Sciatic nerve (tissue), 2 donors: ENCODE results near the gene CIRBP. TPM values are rescaled to one million over a fixed set of nuclear protein-coding genes. Genes with fewer than 3 reads are reported as not detected.

Experiments
- ATAC-seq: fragments of 200-7000 bp; cut with Tn5 transposase; one replicate; pipeline ENCODE4 v1.9.1; 2020; ENCODE audit warnings: mild to moderate bottlenecking, moderate library complexity
- DNase-seq: peaks from one replicate; pipeline ENCODE4 v3.0.0-alpha.2; 2020; ENCODE audit warnings: low spot score
- intact Hi-C: fragments of 100-400 bp; cut with DNase I; formaldehyde crosslinking; loops from one replicate; pipeline ENCODE4 v1.14.2; 2022
- total RNA-seq: library from RNA; stranded (reverse); fragmentation: NEBNext Ultra II Directional; extraction: Animal tissue kit (Norgen Biotek cat#: 25700); gene quantifications from one replicate; pipeline ENCODE4 v1.2.1, GENCODE V29; 2021
- donor health status: DM: no; HTN: no; CAD: no.
- donor health status: DM: no; HTN: no; CAD: no.

The CIRBP gene
- 550 TPM for total RNA-seq

GRCh38 chr19:1269065-1269477 is at the start of gene CIRBP:
CIRBP (plus strand) TSS chr19:1269332; CDS start chr19:1270934, 1,602 bp downstream.
- DNase-seq (peak; percentile 100), ATAC-seq (peak; percentile 86)
- intact Hi-C loops = no loop called here

- intact Hi-C loops = no loop called here
- no peak for DNase-seq
- no peak for ATAC-seq
These were observed 49.2 kb upstream of the CIRBP start for GRCh38 chr19:1219786-1220476.

- intact Hi-C loops = no loop called here
These were observed 48.6 kb upstream of the CIRBP start for GRCh38 chr19:1220477-1220930.

GRCh38 chr19:1220976-1221903 is 47.9 kb upstream of the CIRBP start:
- intact Hi-C loops = loop anchor here (1.0 kb wide), 1 partner anchor 221 kb away; the partner anchor contains the start of gene GRIN3B
- ATAC-seq (peak; percentile 63), DNase-seq (peak; percentile 84)

More at GRCh38 chr19:1220477-1220930, 48.6 kb upstream of the CIRBP start:
- DNase-seq (no peak), ATAC-seq (no peak)

GRCh38 chr19:1221904-1222255 is 47.3 kb upstream of the CIRBP start:
- DNase-seq (no peak), ATAC-seq (peak; percentile 2)
- intact Hi-C loops = loop anchor here (1.0 kb wide), 1 partner anchor 222 kb away; the partner anchor contains the start of gene GRIN3B

GRCh38 chr19:1222394-1222793 is 46.7 kb upstream of the CIRBP start:
- intact Hi-C loops = no loop called here
- ATAC-seq (no peak), DNase-seq (no peak)

GRCh38 chr19:1223018-1223855 is 45.9 kb upstream of the CIRBP start:
- DNase-seq (no peak), ATAC-seq (no peak)
- intact Hi-C loops = no loop called here

GRCh38 chr19:1224047-1224825 is 44.9 kb upstream of the CIRBP start:
- intact Hi-C loops = no loop called here
- ATAC-seq (no peak), DNase-seq (no peak)

- ATAC-seq = no peak
- intact Hi-C loops = loop anchor here (1.0 kb wide), 1 partner anchor 36 kb away; no protein-coding TSS in a partner anchor
These were observed 44.3 kb upstream of the CIRBP start for GRCh38 chr19:1224847-1225246.

GRCh38 chr19:1225440-1226226 is 43.5 kb upstream of the CIRBP start:
- no peak for DNase-seq
- intact Hi-C loops = loop anchor here (1.0 kb wide), 1 partner anchor 36 kb away; no protein-coding TSS in a partner anchor
- no peak for ATAC-seq

More at GRCh38 chr19:1224847-1225246, 44.3 kb upstream of the CIRBP start:
- DNase-seq = no peak

- intact Hi-C loops = no loop called here
- ATAC-seq = no peak
- DNase-seq = no peak
These were observed 43.0 kb upstream of the CIRBP start for GRCh38 chr19:1226227-1226518.

- DNase-seq = no peak
These were observed 42.4 kb upstream of the CIRBP start for GRCh38 chr19:1226522-1227303.

GRCh38 chr19:1227304-1228054 is 41.7 kb upstream of the CIRBP start:
- ATAC-seq (no peak), DNase-seq (no peak)
- intact Hi-C loops = no loop called here

More at GRCh38 chr19:1226522-1227303, 42.4 kb upstream of the CIRBP start:
- ATAC-seq = no peak
- intact Hi-C loops = no loop called here

- DNase-seq (no peak), ATAC-seq (no peak)
- intact Hi-C loops = no loop called here
These were observed 40.8 kb upstream of the CIRBP start for GRCh38 chr19:1228161-1228957.
